Measurements from ENCODE around the gene VCPKMT.

Gene VCPKMT

DNA sequence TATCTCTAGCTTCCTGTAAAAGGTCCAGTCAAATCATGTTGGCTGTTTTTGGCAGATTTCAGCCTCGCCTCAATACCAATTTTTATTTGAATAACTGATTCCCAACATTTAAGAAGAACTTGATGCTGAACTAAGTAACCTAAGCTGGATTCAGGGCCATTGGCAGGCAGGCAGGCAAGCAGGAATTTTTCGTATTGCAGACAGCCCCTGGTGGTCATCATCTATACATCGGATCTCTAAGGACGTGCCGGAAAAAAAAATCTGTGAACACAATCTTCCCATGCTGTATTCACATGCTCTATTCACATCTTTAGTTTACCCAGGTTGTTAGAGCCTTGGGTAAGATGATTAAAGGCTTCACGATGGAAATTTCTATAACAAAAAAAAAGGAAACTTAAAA is 7.0 kb downstream of the VCPKMT start:
- TF ChIP-seq, protein P1, sequence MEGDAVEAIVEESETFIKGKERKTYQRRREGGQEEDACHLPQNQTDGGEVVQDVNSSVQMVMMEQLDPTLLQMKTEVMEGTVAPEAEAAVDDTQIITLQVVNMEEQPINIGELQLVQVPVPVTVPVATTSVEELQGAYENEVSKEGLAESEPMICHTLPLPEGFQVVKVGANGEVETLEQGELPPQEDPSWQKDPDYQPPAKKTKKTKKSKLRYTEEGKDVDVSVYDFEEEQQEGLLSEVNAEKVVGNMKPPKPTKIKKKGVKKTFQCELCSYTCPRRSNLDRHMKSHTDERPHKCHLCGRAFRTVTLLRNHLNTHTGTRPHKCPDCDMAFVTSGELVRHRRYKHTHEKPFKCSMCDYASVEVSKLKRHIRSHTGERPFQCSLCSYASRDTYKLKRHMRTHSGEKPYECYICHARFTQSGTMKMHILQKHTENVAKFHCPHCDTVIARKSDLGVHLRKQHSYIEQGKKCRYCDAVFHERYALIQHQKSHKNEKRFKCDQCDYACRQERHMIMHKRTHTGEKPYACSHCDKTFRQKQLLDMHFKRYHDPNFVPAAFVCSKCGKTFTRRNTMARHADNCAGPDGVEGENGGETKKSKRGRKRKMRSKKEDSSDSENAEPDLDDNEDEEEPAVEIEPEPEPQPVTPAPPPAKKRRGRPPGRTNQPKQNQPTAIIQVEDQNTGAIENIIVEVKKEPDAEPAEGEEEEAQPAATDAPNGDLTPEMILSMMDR (IDR thresholded peaks at IDR 0.05; ENCODE audit: borderline replicate concordance, control extremely low read depth, extremely low read depth, insufficient read depth, missing control alignments): no peak
- in situ Hi-C loops (cut with MboI; ENCODE audit: low sequenced_read_pairs, unreplicated experiment): loop anchor here (25.0 kb wide), 1 partner anchor 472 kb away; the partner anchor contains the start of gene DNAAF2
- no peak for DNase-seq (ENCODE audit: low spot score)

DNA sequence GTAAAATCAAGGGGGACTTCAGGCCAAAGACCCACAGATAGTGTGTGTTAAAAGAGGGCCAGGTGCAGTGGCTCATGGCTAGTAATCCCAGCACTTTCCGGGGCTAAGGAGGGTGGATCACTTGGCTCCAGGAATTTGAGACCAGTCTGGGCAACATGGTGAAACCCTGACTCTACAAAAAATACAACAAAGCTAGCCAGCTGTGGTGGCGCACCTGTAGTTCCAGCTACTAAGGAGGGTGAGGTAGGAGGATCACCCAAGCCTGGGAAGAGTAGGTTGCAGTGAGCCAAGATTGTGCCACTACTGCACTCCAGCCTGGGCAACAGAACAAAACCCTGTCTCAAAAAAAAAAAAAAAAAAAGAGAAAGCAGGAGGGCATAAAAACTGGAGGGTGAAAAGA is 8.5 kb downstream of the VCPKMT start:
- TF ChIP-seq, protein P1 (IDR thresholded peaks at IDR 0.05; ENCODE audit: borderline replicate concordance, control extremely low read depth, extremely low read depth, insufficient read depth, missing control alignments): no peak
- in situ Hi-C loops (cut with MboI; ENCODE audit: low sequenced_read_pairs, unreplicated experiment): loop anchor here (25.0 kb wide), 1 partner anchor 471 kb away; the partner anchor contains the start of gene DNAAF2
- DNase-seq (ENCODE audit: low spot score): no peak

DNA sequence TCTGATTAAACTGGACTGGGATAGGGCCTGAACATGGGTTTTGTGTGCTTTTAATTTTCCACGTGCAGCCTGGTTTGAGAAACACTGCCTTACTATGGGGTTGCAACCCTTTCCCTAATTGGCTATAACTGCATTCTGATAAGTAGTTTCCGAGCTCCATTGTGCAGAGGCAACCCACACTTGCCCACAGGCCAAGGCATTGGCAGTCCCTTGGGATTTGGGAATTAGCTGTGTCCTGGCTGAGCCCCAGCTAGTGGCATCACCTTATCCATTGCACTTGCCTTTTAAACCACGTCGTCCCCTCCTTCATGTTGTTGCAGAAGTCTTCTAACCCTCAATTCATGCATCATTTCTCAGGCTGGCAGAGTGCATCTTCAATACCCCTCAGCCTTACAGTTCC is 10.2 kb downstream of the VCPKMT start:
- TF ChIP-seq, protein P1 (IDR thresholded peaks at IDR 0.05; ENCODE audit: borderline replicate concordance, control extremely low read depth, extremely low read depth, insufficient read depth, missing control alignments): no peak
- no peak for DNase-seq (ENCODE audit: low spot score)
- in situ Hi-C loops (cut with MboI; ENCODE audit: low sequenced_read_pairs, unreplicated experiment): loop anchor here (25.0 kb wide), 1 partner anchor 469 kb away; the partner anchor contains the start of gene DNAAF2

DNA sequence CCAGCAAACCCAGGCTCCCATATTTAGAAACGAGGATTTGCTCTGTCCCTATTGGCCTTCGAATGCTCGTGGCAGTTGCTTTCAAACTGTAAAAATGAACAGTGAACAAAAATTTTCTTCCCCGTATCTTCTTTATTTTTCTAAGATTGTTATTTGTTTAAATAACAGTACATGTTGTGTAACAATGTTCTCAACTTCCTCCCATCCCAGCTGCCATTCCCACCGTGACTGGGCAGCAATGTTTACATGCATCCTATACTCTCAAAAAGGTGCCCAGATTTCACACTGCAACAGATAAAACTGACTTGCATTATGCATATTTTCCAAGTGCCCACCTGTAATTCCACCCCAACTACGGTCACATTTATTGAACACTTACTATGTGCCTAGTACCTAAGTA is 12.8 kb downstream of the VCPKMT start:
- in situ Hi-C loops (cut with MboI; ENCODE audit: low sequenced_read_pairs, unreplicated experiment): loop anchor here (25.0 kb wide), 1 partner anchor 466 kb away; the partner anchor contains the start of gene DNAAF2
- TF ChIP-seq, protein P1 (IDR thresholded peaks at IDR 0.05; ENCODE audit: borderline replicate concordance, control extremely low read depth, extremely low read depth, insufficient read depth, missing control alignments): no peak
- DNase-seq (ENCODE audit: low spot score): no peak

DNA sequence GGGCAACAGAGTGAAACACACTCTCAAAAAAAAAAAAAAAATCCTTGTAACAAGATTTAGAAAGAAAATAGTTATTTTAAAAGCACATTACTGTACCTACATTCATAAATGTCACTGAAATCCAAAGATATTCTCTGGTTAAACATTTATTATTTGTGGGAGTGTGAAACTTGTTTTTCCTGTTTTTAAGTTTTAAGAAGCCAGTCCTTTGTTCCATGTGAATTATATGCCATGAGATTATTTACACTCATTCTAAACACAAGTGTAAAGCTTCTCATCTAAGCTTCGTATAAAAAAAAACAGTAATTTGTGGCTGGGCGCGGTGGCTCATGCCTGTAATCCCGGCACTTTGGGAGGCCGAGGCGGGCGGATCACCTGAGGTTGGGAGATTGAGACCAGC is 15.0 kb downstream of the VCPKMT start:
- in situ Hi-C loops (cut with MboI; ENCODE audit: low sequenced_read_pairs, unreplicated experiment): loop anchor here (25.0 kb wide), 1 partner anchor 464 kb away; the partner anchor contains the start of gene DNAAF2
- no peak for DNase-seq (ENCODE audit: low spot score)
- TF ChIP-seq, protein P1 (IDR thresholded peaks at IDR 0.05; ENCODE audit: borderline replicate concordance, control extremely low read depth, extremely low read depth, insufficient read depth, missing control alignments): no peak

DNA sequence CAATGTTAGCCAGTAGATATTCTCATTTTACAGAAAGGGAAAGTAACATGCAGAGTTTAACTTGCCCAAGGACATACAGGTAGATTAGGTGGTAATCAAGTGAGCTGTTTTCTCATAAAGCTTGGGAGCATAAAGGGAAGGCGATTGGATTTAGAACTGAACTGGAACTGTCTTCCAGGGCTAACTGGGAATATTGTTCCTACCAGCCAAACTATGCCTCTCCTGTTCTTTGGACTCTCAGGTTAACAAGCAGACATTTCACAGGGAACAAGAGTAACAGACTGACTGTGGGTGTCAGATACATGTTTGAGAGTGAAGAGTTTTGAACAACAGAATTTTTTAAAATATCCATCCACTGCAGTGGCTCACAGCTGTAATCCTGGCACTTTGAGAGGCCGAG is 15.6 kb downstream of the VCPKMT start:
- in situ Hi-C loops (cut with MboI; ENCODE audit: low sequenced_read_pairs, unreplicated experiment): loop anchor here (25.0 kb wide), 1 partner anchor 464 kb away; the partner anchor contains the start of gene DNAAF2
- TF ChIP-seq, protein P1 (IDR thresholded peaks at IDR 0.05; ENCODE audit: borderline replicate concordance, control extremely low read depth, extremely low read depth, insufficient read depth, missing control alignments): no peak
- DNase-seq (ENCODE audit: low spot score): no peak

Data from GM13976 (cell line).